GM23338 (cell line): Measurements from ENCODE around the gene ABCF2. TPM values are rescaled to one million over a fixed set of nuclear protein-coding genes. Genes with fewer than 3 reads are reported as not detected.

Experiments
- ATAC-seq: fragments of 200-7000 bp; cut with Tn5 transposase; 3 replicates; pipeline ENCODE4 v1.9.1; 2020
- DNase-seq: peaks from one replicate; pipeline ENCODE4 v3.0.0-alpha.2; 2015; ENCODE audit warnings: low spot score
- H2AFZ ChIP-seq: fragments of 200-600 bp; sonication (generic); 2 replicates; pipeline ENCODE4 v1.8.0; 2016; ENCODE audit warnings: antibody characterized with exemption, mild to moderate bottlenecking, moderate library complexity
- H3F3A ChIP-seq: fragments of 200-600 bp; sonication (generic); replicated peaks from 2 replicates; pipeline ENCODE4 v1.8.0; 2017; ENCODE audit warnings: antibody characterized with exemption, mixed run types, low read depth
- H3K27ac ChIP-seq: fragments of 200-600 bp; sonication (generic); 2 replicates; pipeline ENCODE4 v1.6.1; 2016; ENCODE audit warnings: low read depth
- H3K27me3 ChIP-seq: fragments of 200-600 bp; sonication (generic); 2 replicates; pipeline ENCODE4 v1.8.0; 2016; ENCODE audit warnings: mild to moderate bottlenecking, mixed run types, moderate library complexity; ENCODE audit not compliant: insufficient read depth
- H3K36me3 ChIP-seq: fragments of 200-600 bp; sonication (generic); 2 replicates; pipeline ENCODE4 v1.8.0; 2016; ENCODE audit warnings: mild to moderate bottlenecking; ENCODE audit not compliant: insufficient read depth
- H3K4me1 ChIP-seq: fragments of 200-600 bp; sonication (generic); 2 replicates; pipeline ENCODE4 v1.8.0; 2016; ENCODE audit warnings: mild to moderate bottlenecking, moderate library complexity; ENCODE audit not compliant: insufficient read depth
- H3K4me2 ChIP-seq: fragments of 200-600 bp; sonication (generic); 2 replicates; pipeline ENCODE4 v1.7.1; 2017; ENCODE audit warnings: mixed run types
- H3K4me3 ChIP-seq: fragments of 200-600 bp; sonication (generic); 2 replicates; pipeline ENCODE4 v1.6.1; 2016; ENCODE audit warnings: mixed run types
- H3K79me2 ChIP-seq: fragments of 200-600 bp; sonication (generic); replicated peaks from 2 replicates; pipeline ENCODE4 v1.8.0; 2017; ENCODE audit warnings: mild to moderate bottlenecking; ENCODE audit not compliant: insufficient read depth
- H3K9me2 ChIP-seq: fragments of 200-600 bp; sonication (generic); 2 replicates; pipeline ENCODE4 v1.8.0; 2017; ENCODE audit not compliant: insufficient read depth
- H4K20me1 ChIP-seq: fragments of 200-600 bp; sonication (generic); replicated peaks from 2 replicates; pipeline ENCODE4 v1.8.0; 2017; ENCODE audit warnings: mild to moderate bottlenecking; ENCODE audit not compliant: insufficient read depth
- H3K27ac Mint-ChIP-seq: 2 replicates; pipeline ENCODE4 v1.8.0; 2020; ENCODE audit warnings: inconsistent platforms, mild to moderate bottlenecking, moderate library complexity, mixed read lengths
- H3K27me3 Mint-ChIP-seq: 3 replicates; pipeline ENCODE4 v1.8.0; 2022; ENCODE audit warnings: low read depth, mild to moderate bottlenecking, moderate library complexity, mixed read lengths, inconsistent platforms; ENCODE audit not compliant: insufficient read depth, poor library complexity
- H3K36me3 Mint-ChIP-seq: 3 replicates; pipeline ENCODE4 v1.8.0; 2021; ENCODE audit warnings: low read depth, mild to moderate bottlenecking, inconsistent platforms, moderate library complexity, mixed read lengths
- H3K4me1 Mint-ChIP-seq: 3 replicates; pipeline ENCODE4 v1.8.0; 2020; ENCODE audit warnings: mild to moderate bottlenecking, inconsistent platforms, mixed read lengths
- H3K4me3 Mint-ChIP-seq: 3 replicates; pipeline ENCODE4 v1.8.0; 2021; ENCODE audit warnings: moderate library complexity, mild to moderate bottlenecking, inconsistent platforms, mixed read lengths
- H3K9me3 Mint-ChIP-seq: 3 replicates; pipeline ENCODE4 v1.8.0; 2020; ENCODE audit warnings: moderate library complexity, mild to moderate bottlenecking, inconsistent platforms, mixed read lengths
- CREB1 ChIP-seq: fragments of 250-450 bp; sonication (Bioruptor Pico); IDR thresholded peaks from 2 replicates; pipeline ENCODE4 v1.5.0; 2020; ENCODE audit warnings: low read depth, mild to moderate bottlenecking, moderate library complexity
- EZH2 ChIP-seq: fragments of 200-600 bp; sonication (generic); IDR thresholded peaks from one replicate; pipeline ENCODE4 v1.8.0; 2017; ENCODE audit warnings: antibody characterized with exemption, mild to moderate bottlenecking, low read depth; ENCODE audit not compliant: unreplicated experiment
- EZH2phosphoT487 ChIP-seq: fragments of 200-600 bp; sonication (generic); IDR thresholded peaks from one replicate; pipeline ENCODE4 v1.8.1; 2018; ENCODE audit warnings: antibody characterized with exemption; ENCODE audit not compliant: unreplicated experiment
- JUNB ChIP-seq: IDR thresholded peaks from one replicate; pipeline ENCODE4 v1.6.1; 2016; ENCODE audit warnings: antibody characterized with exemption; ENCODE audit not compliant: unreplicated experiment
- NANOG ChIP-seq: IDR thresholded peaks from 2 replicates; pipeline ENCODE4 v1.6.1; 2016; ENCODE audit warnings: antibody characterized with exemption, borderline replicate concordance
- POLR2AphosphoS5 ChIP-seq: IDR thresholded peaks from 2 replicates; pipeline ENCODE4 v1.6.1; 2016; ENCODE audit warnings: antibody characterized with exemption, low read depth
- STAT1 ChIP-seq: IDR thresholded peaks from one replicate; pipeline ENCODE4 v1.6.1; 2016; ENCODE audit warnings: antibody characterized with exemption; ENCODE audit not compliant: unreplicated experiment
- ZNF114 ChIP-seq: fragments of 250-450 bp; sonication (Bioruptor Pico); IDR thresholded peaks from 2 replicates; pipeline ENCODE4 v1.5.0; 2020; ENCODE audit warnings: mild to moderate bottlenecking, moderate library complexity
- ZNF331 ChIP-seq: fragments of 250-450 bp; sonication (Bioruptor Pico); IDR thresholded peaks from 2 replicates; pipeline ENCODE4 v1.5.0; 2020; ENCODE audit warnings: low read depth, mild to moderate bottlenecking, moderate library complexity
- polyA plus RNA-seq: library from polyadenylated mRNA; unstranded; fragments of >200 nt; fragmentation: Nextera tagmentation; extraction: Ambion mirVana; gene quantifications from 2 replicates; pipeline ENCODE4 v1.2.1, GENCODE V29; 2016
- total RNA-seq: library from RNA; depleted of rRNA; stranded (reverse); fragments of >200 nt; shearing (Covaris generic); gene quantifications from 2 replicates; pipeline ENCODE4 v1.2.3, GENCODE V29; 2014
- TF ChIP-seq, protein P1 (sequence below): IDR thresholded peaks from one replicate; pipeline ENCODE4 v1.6.1; 2018; ENCODE audit warnings: antibody characterized with exemption; ENCODE audit not compliant: unreplicated experiment
- TF ChIP-seq, protein P2 (sequence below), 2 experiments: fragments of 200-600 bp in 1 of 2; sonication (generic) in 1 of 2; conservative IDR thresholded peaks; 2 replicates each; pipeline versions ENCODE4 v1.5.1 to v1.6.1; 2016 to 2017; ENCODE audit warnings: antibody characterized with exemption in 2 of 2, low read depth in 2 of 2, mild to moderate bottlenecking in 2 of 2, moderate library complexity in 1 of 2
- TF ChIP-seq, protein P3 (sequence below): fragments of 250-450 bp; sonication (Bioruptor Pico); IDR thresholded peaks from 2 replicates; pipeline ENCODE4 v1.5.0; 2020; ENCODE audit warnings: mild to moderate bottlenecking, moderate library complexity
- TF ChIP-seq, protein P4 (sequence below): IDR thresholded peaks from 2 replicates; pipeline ENCODE4 v1.6.1; 2016; ENCODE audit warnings: antibody characterized with exemption

Gene ABCF2
- total and polyA plus RNA-seq, 2 experiments from 2014 or later: 18.7 to 58.7 TPM

DNA sequence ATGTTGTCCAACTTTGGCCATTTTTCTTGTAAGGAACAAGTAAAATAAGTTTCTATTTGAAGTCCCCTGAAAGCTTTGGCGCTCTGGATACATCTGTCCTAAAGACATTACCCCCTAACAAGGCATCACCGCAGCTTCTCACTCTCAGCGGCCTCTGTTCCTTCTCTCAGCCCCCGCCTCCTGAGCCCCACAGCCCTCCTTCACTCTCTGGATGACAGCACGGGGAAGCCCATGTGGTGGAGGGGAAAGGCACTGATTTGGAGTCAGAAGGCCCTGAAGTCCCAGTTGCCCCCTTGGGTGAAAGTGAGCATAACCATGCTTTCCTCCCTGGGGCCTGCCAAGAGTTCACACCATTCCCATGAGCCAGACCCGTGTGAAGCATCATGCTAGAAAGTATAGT lies 21.3 kb downstream of the ABCF2 start:
- Histone ChIP-seq H3K4me2 (no peak overlapping the region), H3K4me3 (no peak overlapping the region), H3K36me3 (no peaks in the 10 kb centered on the region), H2AFZ (no peak overlapping the region), H3K9me2 (no peaks in the 10 kb centered on the region), H3K27me3 (no peaks in the 10 kb centered on the region), H3K4me1 (peaks cover 4% of the 10 kb centered on the region), H3K79me2 (no peaks in the 10 kb centered on the region), H3F3A (no peaks in the 10 kb centered on the region), H4K20me1 (no peaks in the 10 kb centered on the region), H3K27ac (no peak overlapping the region)
- TF ChIP-seq, protein P1, sequence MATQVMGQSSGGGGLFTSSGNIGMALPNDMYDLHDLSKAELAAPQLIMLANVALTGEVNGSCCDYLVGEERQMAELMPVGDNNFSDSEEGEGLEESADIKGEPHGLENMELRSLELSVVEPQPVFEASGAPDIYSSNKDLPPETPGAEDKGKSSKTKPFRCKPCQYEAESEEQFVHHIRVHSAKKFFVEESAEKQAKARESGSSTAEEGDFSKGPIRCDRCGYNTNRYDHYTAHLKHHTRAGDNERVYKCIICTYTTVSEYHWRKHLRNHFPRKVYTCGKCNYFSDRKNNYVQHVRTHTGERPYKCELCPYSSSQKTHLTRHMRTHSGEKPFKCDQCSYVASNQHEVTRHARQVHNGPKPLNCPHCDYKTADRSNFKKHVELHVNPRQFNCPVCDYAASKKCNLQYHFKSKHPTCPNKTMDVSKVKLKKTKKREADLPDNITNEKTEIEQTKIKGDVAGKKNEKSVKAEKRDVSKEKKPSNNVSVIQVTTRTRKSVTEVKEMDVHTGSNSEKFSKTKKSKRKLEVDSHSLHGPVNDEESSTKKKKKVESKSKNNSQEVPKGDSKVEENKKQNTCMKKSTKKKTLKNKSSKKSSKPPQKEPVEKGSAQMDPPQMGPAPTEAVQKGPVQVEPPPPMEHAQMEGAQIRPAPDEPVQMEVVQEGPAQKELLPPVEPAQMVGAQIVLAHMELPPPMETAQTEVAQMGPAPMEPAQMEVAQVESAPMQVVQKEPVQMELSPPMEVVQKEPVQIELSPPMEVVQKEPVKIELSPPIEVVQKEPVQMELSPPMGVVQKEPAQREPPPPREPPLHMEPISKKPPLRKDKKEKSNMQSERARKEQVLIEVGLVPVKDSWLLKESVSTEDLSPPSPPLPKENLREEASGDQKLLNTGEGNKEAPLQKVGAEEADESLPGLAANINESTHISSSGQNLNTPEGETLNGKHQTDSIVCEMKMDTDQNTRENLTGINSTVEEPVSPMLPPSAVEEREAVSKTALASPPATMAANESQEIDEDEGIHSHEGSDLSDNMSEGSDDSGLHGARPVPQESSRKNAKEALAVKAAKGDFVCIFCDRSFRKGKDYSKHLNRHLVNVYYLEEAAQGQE: no peak
- TF ChIP-seq ZNF331 (CRISPR knock-in tag): no peak
- TF ChIP-seq, protein P2, sequence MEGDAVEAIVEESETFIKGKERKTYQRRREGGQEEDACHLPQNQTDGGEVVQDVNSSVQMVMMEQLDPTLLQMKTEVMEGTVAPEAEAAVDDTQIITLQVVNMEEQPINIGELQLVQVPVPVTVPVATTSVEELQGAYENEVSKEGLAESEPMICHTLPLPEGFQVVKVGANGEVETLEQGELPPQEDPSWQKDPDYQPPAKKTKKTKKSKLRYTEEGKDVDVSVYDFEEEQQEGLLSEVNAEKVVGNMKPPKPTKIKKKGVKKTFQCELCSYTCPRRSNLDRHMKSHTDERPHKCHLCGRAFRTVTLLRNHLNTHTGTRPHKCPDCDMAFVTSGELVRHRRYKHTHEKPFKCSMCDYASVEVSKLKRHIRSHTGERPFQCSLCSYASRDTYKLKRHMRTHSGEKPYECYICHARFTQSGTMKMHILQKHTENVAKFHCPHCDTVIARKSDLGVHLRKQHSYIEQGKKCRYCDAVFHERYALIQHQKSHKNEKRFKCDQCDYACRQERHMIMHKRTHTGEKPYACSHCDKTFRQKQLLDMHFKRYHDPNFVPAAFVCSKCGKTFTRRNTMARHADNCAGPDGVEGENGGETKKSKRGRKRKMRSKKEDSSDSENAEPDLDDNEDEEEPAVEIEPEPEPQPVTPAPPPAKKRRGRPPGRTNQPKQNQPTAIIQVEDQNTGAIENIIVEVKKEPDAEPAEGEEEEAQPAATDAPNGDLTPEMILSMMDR (conservative IDR thresholded peaks at IDR 0.05; ENCODE audit: low read depth in 2 of 2): no peak
- TF ChIP-seq NANOG: no peak
- no peak for TF ChIP-seq EZH2phosphoT487
- TF ChIP-seq, protein P3, sequence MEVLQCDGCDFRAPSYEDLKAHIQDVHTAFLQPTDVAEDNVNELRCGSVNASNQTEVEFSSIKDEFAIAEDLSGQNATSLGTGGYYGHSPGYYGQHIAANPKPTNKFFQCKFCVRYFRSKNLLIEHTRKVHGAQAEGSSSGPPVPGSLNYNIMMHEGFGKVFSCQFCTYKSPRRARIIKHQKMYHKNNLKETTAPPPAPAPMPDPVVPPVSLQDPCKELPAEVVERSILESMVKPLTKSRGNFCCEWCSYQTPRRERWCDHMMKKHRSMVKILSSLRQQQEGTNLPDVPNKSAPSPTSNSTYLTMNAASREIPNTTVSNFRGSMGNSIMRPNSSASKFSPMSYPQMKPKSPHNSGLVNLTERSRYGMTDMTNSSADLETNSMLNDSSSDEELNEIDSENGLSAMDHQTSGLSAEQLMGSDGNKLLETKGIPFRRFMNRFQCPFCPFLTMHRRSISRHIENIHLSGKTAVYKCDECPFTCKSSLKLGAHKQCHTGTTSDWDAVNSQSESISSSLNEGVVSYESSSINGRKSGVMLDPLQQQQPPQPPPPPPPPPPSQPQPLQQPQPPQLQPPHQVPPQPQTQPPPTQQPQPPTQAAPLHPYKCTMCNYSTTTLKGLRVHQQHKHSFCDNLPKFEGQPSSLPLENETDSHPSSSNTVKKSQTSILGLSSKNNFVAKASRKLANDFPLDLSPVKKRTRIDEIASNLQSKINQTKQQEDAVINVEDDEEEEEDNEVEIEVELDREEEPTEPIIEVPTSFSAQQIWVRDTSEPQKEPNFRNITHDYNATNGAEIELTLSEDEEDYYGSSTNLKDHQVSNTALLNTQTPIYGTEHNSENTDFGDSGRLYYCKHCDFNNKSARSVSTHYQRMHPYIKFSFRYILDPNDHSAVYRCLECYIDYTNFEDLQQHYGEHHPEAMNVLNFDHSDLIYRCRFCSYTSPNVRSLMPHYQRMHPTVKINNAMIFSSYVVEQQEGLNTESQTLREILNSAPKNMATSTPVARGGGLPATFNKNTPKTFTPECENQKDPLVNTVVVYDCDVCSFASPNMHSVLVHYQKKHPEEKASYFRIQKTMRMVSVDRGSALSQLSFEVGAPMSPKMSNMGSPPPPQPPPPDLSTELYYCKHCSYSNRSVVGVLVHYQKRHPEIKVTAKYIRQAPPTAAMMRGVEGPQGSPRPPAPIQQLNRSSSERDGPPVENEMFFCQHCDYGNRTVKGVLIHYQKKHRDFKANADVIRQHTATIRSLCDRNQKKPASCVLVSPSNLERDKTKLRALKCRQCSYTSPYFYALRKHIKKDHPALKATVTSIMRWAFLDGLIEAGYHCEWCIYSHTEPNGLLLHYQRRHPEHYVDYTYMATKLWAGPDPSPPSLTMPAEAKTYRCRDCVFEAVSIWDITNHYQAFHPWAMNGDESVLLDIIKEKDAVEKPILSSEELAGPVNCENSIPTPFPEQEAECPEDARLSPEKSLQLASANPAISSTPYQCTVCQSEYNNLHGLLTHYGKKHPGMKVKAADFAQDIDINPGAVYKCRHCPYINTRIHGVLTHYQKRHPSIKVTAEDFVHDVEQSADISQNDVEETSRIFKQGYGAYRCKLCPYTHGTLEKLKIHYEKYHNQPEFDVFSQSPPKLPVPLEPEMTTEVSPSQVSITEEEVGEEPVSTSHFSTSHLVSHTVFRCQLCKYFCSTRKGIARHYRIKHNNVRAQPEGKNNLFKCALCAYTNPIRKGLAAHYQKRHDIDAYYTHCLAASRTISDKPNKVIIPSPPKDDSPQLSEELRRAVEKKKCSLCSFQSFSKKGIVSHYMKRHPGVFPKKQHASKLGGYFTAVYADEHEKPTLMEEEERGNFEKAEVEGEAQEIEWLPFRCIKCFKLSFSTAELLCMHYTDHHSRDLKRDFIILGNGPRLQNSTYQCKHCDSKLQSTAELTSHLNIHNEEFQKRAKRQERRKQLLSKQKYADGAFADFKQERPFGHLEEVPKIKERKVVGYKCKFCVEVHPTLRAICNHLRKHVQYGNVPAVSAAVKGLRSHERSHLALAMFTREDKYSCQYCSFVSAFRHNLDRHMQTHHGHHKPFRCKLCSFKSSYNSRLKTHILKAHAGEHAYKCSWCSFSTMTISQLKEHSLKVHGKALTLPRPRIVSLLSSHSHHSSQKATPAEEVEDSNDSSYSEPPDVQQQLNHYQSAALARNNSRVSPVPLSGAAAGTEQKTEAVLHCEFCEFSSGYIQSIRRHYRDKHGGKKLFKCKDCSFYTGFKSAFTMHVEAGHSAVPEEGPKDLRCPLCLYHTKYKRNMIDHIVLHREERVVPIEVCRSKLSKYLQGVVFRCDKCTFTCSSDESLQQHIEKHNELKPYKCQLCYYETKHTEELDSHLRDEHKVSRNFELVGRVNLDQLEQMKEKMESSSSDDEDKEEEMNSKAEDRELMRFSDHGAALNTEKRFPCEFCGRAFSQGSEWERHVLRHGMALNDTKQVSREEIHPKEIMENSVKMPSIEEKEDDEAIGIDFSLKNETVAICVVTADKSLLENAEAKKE (CRISPR knock-in tag): no peak
- no peak for TF ChIP-seq POLR2AphosphoS5
- TF ChIP-seq ZNF114 (CRISPR knock-in tag): no peak
- no peak for TF ChIP-seq EZH2
- TF ChIP-seq CREB1 (CRISPR knock-in tag): no peak
- TF ChIP-seq JUNB: no peak
- TF ChIP-seq STAT1: no peak
- TF ChIP-seq, protein P4, sequence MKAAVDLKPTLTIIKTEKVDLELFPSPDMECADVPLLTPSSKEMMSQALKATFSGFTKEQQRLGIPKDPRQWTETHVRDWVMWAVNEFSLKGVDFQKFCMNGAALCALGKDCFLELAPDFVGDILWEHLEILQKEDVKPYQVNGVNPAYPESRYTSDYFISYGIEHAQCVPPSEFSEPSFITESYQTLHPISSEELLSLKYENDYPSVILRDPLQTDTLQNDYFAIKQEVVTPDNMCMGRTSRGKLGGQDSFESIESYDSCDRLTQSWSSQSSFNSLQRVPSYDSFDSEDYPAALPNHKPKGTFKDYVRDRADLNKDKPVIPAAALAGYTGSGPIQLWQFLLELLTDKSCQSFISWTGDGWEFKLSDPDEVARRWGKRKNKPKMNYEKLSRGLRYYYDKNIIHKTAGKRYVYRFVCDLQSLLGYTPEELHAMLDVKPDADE: no peak
- no peak for ATAC-seq
- DNase-seq: no peak
- Mint-ChIP-seq H3K27ac (no peak overlapping the region), H3K9me3 (no peaks in the 10 kb centered on the region), H3K4me3 (no peak overlapping the region), H3K36me3 (no peaks in the 10 kb centered on the region; the same call in 2 of the 3 replicates), H3K4me1 (peaks cover 10% of the 10 kb centered on the region), H3K27me3 (peaks cover 22% of the 10 kb centered on the region)
